ENCODE results near the gene SERPINI2.

Gene SERPINI2

GRCh38 chr3:167473863-167474262 is at the start of gene SERPINI2:
Gene SERPINI2, minus strand, starts transcription at chr3:167474042. Its CDS starts 2,208 bp downstream, at chr3:167471834.
- no peak for DNase-seq

- no peak for DNase-seq
Observed at GRCh38 chr3:167521006-167521355, 47.1 kb upstream of the SERPINI2 start.

GRCh38 chr3:167520266-167521005 is 46.6 kb upstream of the SERPINI2 start:
- no peak for DNase-seq

- DNase-seq = no peak
Observed at GRCh38 chr3:167507954-167508353, 34.1 kb upstream of the SERPINI2 start.

- no peak for DNase-seq
Observed at GRCh38 chr3:167502401-167502800, 28.6 kb upstream of the SERPINI2 start.

GRCh38 chr3:167501941-167502340 is 28.1 kb upstream of the SERPINI2 start:
- DNase-seq = no peak

GRCh38 chr3:167497903-167498302 is 24.1 kb upstream of the SERPINI2 start:
- DNase-seq = no peak

GRCh38 chr3:167493244-167493643 is 19.4 kb upstream of the SERPINI2 start:
- DNase-seq = no peak

- no peak for DNase-seq
Observed at GRCh38 chr3:167491621-167492020, 17.8 kb upstream of the SERPINI2 start.

GRCh38 chr3:167489571-167489970 is 15.7 kb upstream of the SERPINI2 start:
- no peak for DNase-seq

- no peak for DNase-seq
Observed at GRCh38 chr3:167487556-167487955, 13.7 kb upstream of the SERPINI2 start.

GRCh38 chr3:167484551-167484950 is 10.7 kb upstream of the SERPINI2 start:
- no peak for DNase-seq

GRCh38 chr3:167483708-167484475 is 10.1 kb upstream of the SERPINI2 start:
- DNase-seq = no peak

GRCh38 chr3:167481164-167481563 is 7.3 kb upstream of the SERPINI2 start:
- no peak for DNase-seq

- DNase-seq = no peak
Observed at GRCh38 chr3:167480748-167481147, 6.9 kb upstream of the SERPINI2 start.

GRCh38 chr3:167469381-167469780 is 4.5 kb downstream of the SERPINI2 start:
- no peak for DNase-seq

- DNase-seq = no peak
Observed at GRCh38 chr3:167467848-167468611, 5.8 kb downstream of the SERPINI2 start.

- DNase-seq = no peak
Observed at GRCh38 chr3:167466966-167467365, 6.9 kb downstream of the SERPINI2 start.

GRCh38 chr3:167456157-167456799 is 17.6 kb downstream of the SERPINI2 start:
- no peak for DNase-seq

- no peak for DNase-seq
Observed at GRCh38 chr3:167453815-167454214, 20.0 kb downstream of the SERPINI2 start.

GRCh38 chr3:167451282-167451681 is 22.6 kb downstream of the SERPINI2 start:
- no peak for DNase-seq

- DNase-seq = no peak
Observed at GRCh38 chr3:167450675-167451074, 23.2 kb downstream of the SERPINI2 start.

GRCh38 chr3:167450195-167450594 is 23.6 kb downstream of the SERPINI2 start:
- no peak for DNase-seq

Data from activated CD4-positive, alpha-beta T cell treated with anti-CD3 and anti-CD28 coated beads for 4 hours (primary cell).